ENCODE measurements around the gene ZDHHC20. TPM values are rescaled to one million over a fixed set of nuclear protein-coding genes. Genes with fewer than 3 reads are reported as not detected.
A peak's percentile ranks its signal among the peaks of the same experiment; 100 is the strongest.

The ZDHHC20 gene
- polyA plus RNA-seq, 3 donors, result 28.1 to 67.8 (median 66.8) TPM

DNA sequence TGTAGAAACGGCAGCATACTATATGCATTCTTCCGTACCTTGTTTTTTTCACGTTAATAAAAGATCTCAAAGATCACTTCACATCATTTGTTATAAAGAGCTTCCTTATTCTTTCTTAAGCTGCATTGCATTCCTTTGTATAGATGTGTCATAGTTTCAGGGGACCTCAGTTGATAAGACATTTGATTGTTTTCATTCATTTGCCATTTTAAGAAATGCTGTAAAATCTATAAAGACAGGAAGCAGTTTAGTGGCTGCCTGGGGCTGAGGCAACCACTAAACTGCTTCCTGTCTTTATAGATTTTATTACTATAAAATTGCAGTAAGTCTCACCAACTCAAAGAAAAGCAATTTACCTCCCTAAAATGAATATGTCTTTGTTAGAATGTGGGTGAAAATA is 59.4 kb downstream of the ZDHHC20 start:
- H3K4me2 ChIP-seq (replicated peaks; ENCODE audit: extremely low read depth, low read length, poor library complexity, severe bottlenecking), result no peak overlapping the region
- peaks cover 48 to 89% of the 10 kb centered on the region in 2 donors for H3K36me3 ChIP-seq (replicated peaks in 1 of 2; ENCODE audit: control insufficient read depth in 1 of 2, insufficient read depth in 2 of 2, low read length in 2 of 2)
- WGBS (ENCODE audit: insufficient coverage), result no CpG with 5 or more reads among the region's 3 CpGs
- H3K36me3 Mint-ChIP-seq, result peaks cover 66 to 88% of the 10 kb centered on the region in 2 donors
- peaks cover 18% of the 10 kb centered on the region for H4K20me1 ChIP-seq (ENCODE audit: insufficient read depth, low read length)
- no peaks in the 10 kb centered on the region for H3K9me3 ChIP-seq (replicated peaks in 1 of 2; ENCODE audit: control insufficient read depth in 1 of 2, insufficient read depth in 1 of 2, low read length in 2 of 2)
- no peaks in the 10 kb centered on the region for H3K4me1 Mint-ChIP-seq
- H3K9ac ChIP-seq (ENCODE audit: insufficient read depth, low read length, poor library complexity, severe bottlenecking), result no peak overlapping the region
- H3K4me3 Mint-ChIP-seq, result no peak overlapping the region
- H3K4me1 ChIP-seq (ENCODE audit: control insufficient read depth in 1 of 2, insufficient read depth in 2 of 2, low read length in 2 of 2), result no peaks in the 10 kb centered on the region
- H3K27ac Mint-ChIP-seq, result no peak overlapping the region
- no peaks in the 10 kb centered on the region for H3K79me2 ChIP-seq (ENCODE audit: insufficient read depth, low read length)
- no peaks in the 10 kb centered on the region for H3K27me3 Mint-ChIP-seq (ENCODE audit: low read depth in 3 of 3)
- H3K9me3 Mint-ChIP-seq, result peaks cover 0 to 1% (median 0%) of the 10 kb centered on the region in 7 donors
- DNase-seq, result no peak
- TF ChIP-seq, protein P1, sequence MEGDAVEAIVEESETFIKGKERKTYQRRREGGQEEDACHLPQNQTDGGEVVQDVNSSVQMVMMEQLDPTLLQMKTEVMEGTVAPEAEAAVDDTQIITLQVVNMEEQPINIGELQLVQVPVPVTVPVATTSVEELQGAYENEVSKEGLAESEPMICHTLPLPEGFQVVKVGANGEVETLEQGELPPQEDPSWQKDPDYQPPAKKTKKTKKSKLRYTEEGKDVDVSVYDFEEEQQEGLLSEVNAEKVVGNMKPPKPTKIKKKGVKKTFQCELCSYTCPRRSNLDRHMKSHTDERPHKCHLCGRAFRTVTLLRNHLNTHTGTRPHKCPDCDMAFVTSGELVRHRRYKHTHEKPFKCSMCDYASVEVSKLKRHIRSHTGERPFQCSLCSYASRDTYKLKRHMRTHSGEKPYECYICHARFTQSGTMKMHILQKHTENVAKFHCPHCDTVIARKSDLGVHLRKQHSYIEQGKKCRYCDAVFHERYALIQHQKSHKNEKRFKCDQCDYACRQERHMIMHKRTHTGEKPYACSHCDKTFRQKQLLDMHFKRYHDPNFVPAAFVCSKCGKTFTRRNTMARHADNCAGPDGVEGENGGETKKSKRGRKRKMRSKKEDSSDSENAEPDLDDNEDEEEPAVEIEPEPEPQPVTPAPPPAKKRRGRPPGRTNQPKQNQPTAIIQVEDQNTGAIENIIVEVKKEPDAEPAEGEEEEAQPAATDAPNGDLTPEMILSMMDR (IDR thresholded peaks at IDR 0.05), result no peak
- no peak overlapping the region for H3K4me3 ChIP-seq (replicated peaks in 1 of 3; ENCODE audit: low read depth in 2 of 3, low read length in 3 of 3)
- H2AFZ ChIP-seq (ENCODE audit: insufficient read depth, low read depth, low read length, poor library complexity, severe bottlenecking), result no peak overlapping the region
- no peak overlapping the region for H3K27ac ChIP-seq (ENCODE audit: low read depth in 1 of 2, low read length in 2 of 2)
- intact Hi-C loops (cut with micrococcal nuclease), result loop anchor here (10.0 kb wide), 1 partner anchor 55 kb away; the partner anchor contains the start of gene ZDHHC20 (in 2 of the 2)
- no peaks in the 10 kb centered on the region for H3K27me3 ChIP-seq (ENCODE audit: control insufficient read depth in 2 of 2, insufficient read depth in 2 of 2, low read length in 2 of 2)

DNA sequence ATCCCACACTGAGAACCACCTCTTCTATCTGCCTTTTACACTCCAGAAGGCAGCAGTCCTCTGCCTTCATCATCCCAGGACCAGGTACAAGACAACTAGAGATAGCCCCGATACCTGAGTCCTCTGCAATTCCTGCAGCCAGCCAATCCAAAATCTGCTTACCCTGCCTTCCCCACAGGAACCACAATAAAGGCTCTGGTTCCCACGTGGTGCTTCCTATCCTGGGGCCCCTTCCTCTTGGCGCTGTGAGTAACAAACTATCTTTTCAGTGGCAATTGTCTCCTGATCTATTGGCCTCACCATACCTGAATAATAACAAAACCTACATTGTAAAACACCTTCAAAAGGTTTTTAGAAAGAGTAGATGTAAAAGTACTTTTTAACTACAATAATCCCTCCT is 63.1 kb downstream of the ZDHHC20 start:
- Histone ChIP-seq H3K4me2 (replicated peaks; ENCODE audit: extremely low read depth, low read length, poor library complexity, severe bottlenecking) (no peak overlapping the region), H3K27me3 (ENCODE audit: control insufficient read depth in 2 of 2, insufficient read depth in 2 of 2, low read length in 2 of 2) (no peaks in the 10 kb centered on the region), H3K9ac (ENCODE audit: insufficient read depth, low read length, poor library complexity, severe bottlenecking) (no peak overlapping the region), H4K20me1 (ENCODE audit: insufficient read depth, low read length) (no peaks in the 10 kb centered on the region), H3K4me3 (replicated peaks in 1 of 3; ENCODE audit: low read depth in 2 of 3, low read length in 3 of 3) (no peak overlapping the region), H3K9me3 (replicated peaks in 1 of 2; ENCODE audit: control insufficient read depth in 1 of 2, insufficient read depth in 1 of 2, low read length in 2 of 2) (no peaks in the 10 kb centered on the region), H3K36me3 (replicated peaks in 1 of 2; ENCODE audit: control insufficient read depth in 1 of 2, insufficient read depth in 2 of 2, low read length in 2 of 2) (peaks cover 60 to 88% of the 10 kb centered on the region in 2 donors), H3K4me1 (ENCODE audit: control insufficient read depth in 1 of 2, insufficient read depth in 2 of 2, low read length in 2 of 2) (no peaks in the 10 kb centered on the region), H2AFZ (ENCODE audit: insufficient read depth, low read depth, low read length, poor library complexity, severe bottlenecking) (no peak overlapping the region), H3K79me2 (ENCODE audit: insufficient read depth, low read length) (no peaks in the 10 kb centered on the region), H3K27ac (ENCODE audit: low read depth in 1 of 2, low read length in 2 of 2) (no peak overlapping the region)
- WGBS (ENCODE audit: insufficient coverage), result 20% methylated on average over 1 of the region's 3 CpGs
- H3K27me3 Mint-ChIP-seq (ENCODE audit: low read depth in 3 of 3), result peaks cover 0 to 2% (median 0%) of the 10 kb centered on the region in 3 donors
- peak overlapping the region in 2 of 7 donors; percentile 44 to 55 for H3K27ac Mint-ChIP-seq
- peaks cover 55 to 89% of the 10 kb centered on the region in 2 donors for H3K36me3 Mint-ChIP-seq
- no peak for DNase-seq
- TF ChIP-seq, protein P1 (IDR thresholded peaks at IDR 0.05), result no peak
- no peak overlapping the region for H3K4me3 Mint-ChIP-seq
- H3K9me3 Mint-ChIP-seq, result peaks cover 0 to 2% (median 0%) of the 10 kb centered on the region in 7 donors
- no peaks in the 10 kb centered on the region for H3K4me1 Mint-ChIP-seq
- intact Hi-C loops (cut with micrococcal nuclease), result no loop called here

Measured in CD14-positive monocyte (primary cell).